ENCODE data around the gene ADSS2. TPM values are rescaled to one million over a fixed set of nuclear protein-coding genes. Genes with fewer than 3 reads are reported as not detected.

ADSS2 gene
- total RNA-seq, 1 donor from 2014 or later = 6.1 TPM

DNA sequence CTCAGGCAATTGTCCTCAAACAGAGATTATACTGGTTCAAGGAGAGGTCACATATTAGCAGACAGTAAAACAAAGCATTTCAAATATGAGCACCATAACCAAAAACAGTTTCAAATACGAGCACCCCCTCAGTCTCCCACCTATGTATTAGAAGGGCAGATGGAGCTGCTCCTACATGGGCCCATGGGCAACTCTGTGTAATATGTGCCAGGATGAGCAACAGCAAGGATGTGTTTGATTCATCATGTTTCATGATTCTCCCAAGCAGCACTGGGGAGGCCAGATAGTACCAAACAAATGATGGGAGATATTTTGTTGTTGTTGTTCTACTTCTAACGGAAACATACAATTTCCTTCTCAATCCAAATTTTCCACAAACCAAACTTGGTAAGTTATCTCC is 8.9 kb downstream of the ADSS2 start:
- H3K27me3 ChIP-seq (ENCODE audit: low read depth) = no peaks in the 10 kb centered on the region
- peaks cover 39% of the 10 kb centered on the region for H3K4me1 ChIP-seq
- H3K36me3 ChIP-seq = no peaks in the 10 kb centered on the region
- no peak for TF ChIP-seq CTCF (IDR thresholded peaks at IDR 0.05; ENCODE audit: borderline replicate concordance)
- H3K27ac ChIP-seq (replicated peaks) = no peak overlapping the region
- DNase-seq = no peak
- H3K4me3 ChIP-seq = no peak overlapping the region
- H3K9me3 ChIP-seq (replicated peaks) = no peaks in the 10 kb centered on the region
- intact Hi-C loops (cut with micrococcal nuclease) = no loop called here

DNA sequence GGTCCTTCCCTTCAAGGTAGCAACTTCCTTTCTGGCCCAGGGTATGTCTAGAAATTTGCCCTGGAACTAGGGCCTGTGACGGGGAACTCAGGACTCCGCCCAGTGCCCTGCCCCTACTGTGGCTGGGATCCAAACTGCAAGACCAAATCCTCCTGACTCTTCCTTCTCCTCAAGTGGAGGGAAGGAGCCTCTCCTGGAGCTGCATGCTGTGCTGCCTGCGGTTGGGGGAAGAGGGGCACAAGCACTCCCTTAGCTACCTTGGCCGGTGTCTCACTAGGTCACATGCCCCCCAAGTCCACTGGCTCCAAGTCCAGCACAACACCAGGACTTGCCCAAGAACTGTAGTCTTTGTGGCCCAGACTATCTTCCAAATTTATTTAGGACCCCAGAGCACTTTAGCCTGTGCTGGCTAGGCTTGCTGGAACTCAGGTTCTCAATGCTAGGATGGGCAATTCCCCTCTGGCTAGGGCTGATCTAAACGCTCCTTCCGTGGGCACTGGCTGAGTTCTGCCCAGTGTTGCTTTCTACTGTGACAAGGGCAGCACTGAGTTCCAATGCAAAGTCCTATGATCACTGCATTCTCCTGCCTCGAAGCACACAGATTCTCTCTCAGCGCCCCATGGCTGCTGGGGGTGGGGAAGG is 12.2 kb downstream of the ADSS2 start:
- Histone ChIP-seq H3K4me3 (no peak overlapping the region), H3K4me1 (peaks cover 19% of the 10 kb centered on the region), H3K27me3 (ENCODE audit: low read depth) (no peaks in the 10 kb centered on the region), H3K9me3 (replicated peaks) (no peaks in the 10 kb centered on the region), H3K27ac (replicated peaks) (no peak overlapping the region), H3K36me3 (peaks cover 11% of the 10 kb centered on the region)
- no peak for DNase-seq
- no peak for TF ChIP-seq CTCF (IDR thresholded peaks at IDR 0.05; ENCODE audit: borderline replicate concordance)
- intact Hi-C loops (cut with micrococcal nuclease) = no loop called here

GRCh38 chr1:244437086-244437468 is 14.6 kb downstream of the ADSS2 start:
- no peaks in the 10 kb centered on the region for H3K27me3 ChIP-seq (ENCODE audit: low read depth)
- intact Hi-C loops (cut with micrococcal nuclease) = no loop called here
- no peak overlapping the region for H3K4me3 ChIP-seq
- TF ChIP-seq CTCF (IDR thresholded peaks at IDR 0.05; ENCODE audit: borderline replicate concordance) = no peak
- no peaks in the 10 kb centered on the region for H3K9me3 ChIP-seq (replicated peaks)
- H3K27ac ChIP-seq (replicated peaks) = no peak overlapping the region
- peaks cover 11% of the 10 kb centered on the region for H3K4me1 ChIP-seq
- peaks cover 13% of the 10 kb centered on the region for H3K36me3 ChIP-seq
- DNase-seq = no peak

- no peak overlapping the region for H3K4me3 ChIP-seq
- no peaks in the 10 kb centered on the region for H3K27me3 ChIP-seq (ENCODE audit: low read depth)
- DNase-seq = no peak
- H3K4me1 ChIP-seq = peaks cover 11% of the 10 kb centered on the region
- TF ChIP-seq CTCF (IDR thresholded peaks at IDR 0.05; ENCODE audit: borderline replicate concordance) = no peak
- H3K9me3 ChIP-seq (replicated peaks) = no peaks in the 10 kb centered on the region
- H3K36me3 ChIP-seq = peaks cover 18% of the 10 kb centered on the region
- no peak overlapping the region for H3K27ac ChIP-seq (replicated peaks)
- intact Hi-C loops (cut with micrococcal nuclease) = no loop called here
These were observed 15.2 kb downstream of the ADSS2 start for GRCh38 chr1:244436336-244437085.

GRCh38 chr1:244435562-244436205 is 16.0 kb downstream of the ADSS2 start:
- H3K27ac ChIP-seq (replicated peaks) = no peak overlapping the region
- DNase-seq = no peak
- TF ChIP-seq CTCF (IDR thresholded peaks at IDR 0.05; ENCODE audit: borderline replicate concordance) = no peak
- H3K36me3 ChIP-seq = peaks cover 22% of the 10 kb centered on the region
- H3K9me3 ChIP-seq (replicated peaks) = no peaks in the 10 kb centered on the region
- H3K4me1 ChIP-seq = peaks cover 11% of the 10 kb centered on the region
- no peak overlapping the region for H3K4me3 ChIP-seq
- no peaks in the 10 kb centered on the region for H3K27me3 ChIP-seq (ENCODE audit: low read depth)
- intact Hi-C loops (cut with micrococcal nuclease) = no loop called here
